ENCODE measurements around the gene PPP1R11. TPM values are rescaled to one million over a fixed set of nuclear protein-coding genes. Genes with fewer than 3 reads are reported as not detected.
"Not testable (repeated sequence)": the region's sequence is repeated elsewhere in the genome, so short reads cannot be mapped to it uniquely, and the experiment has no call there.

Gene PPP1R11

GRCh38 chr6:30118691-30119090, 51.7 kb downstream of the PPP1R11 start:
- not testable (repeated sequence) for H3K79me2 ChIP-seq (ENCODE audit: control insufficient read depth, insufficient read depth, low read length); H2BK5ac ChIP-seq (ENCODE audit: low read length); H3K4ac ChIP-seq (ENCODE audit: low read depth, low read length); H4K8ac ChIP-seq (ENCODE audit: low read depth, low read length); H3K27ac ChIP-seq (ENCODE audit: low read depth, low read length); H3K79me1 ChIP-seq (ENCODE audit: low read length); H2BK120ac ChIP-seq (ENCODE audit: low read depth, low read length); H3K4me2 ChIP-seq (ENCODE audit: low read length); H3K4me1 ChIP-seq (ENCODE audit: control insufficient read depth, low read depth, low read length); H2BK15ac ChIP-seq (replicated peaks; ENCODE audit: low read depth); DNase-seq; H3K23ac ChIP-seq (ENCODE audit: low read length); H4K5ac ChIP-seq (ENCODE audit: low read length); H3K56ac ChIP-seq (ENCODE audit: low read length); H3K4me3 ChIP-seq (ENCODE audit: low read length); H3K18ac ChIP-seq (ENCODE audit: low read length); H3K9ac ChIP-seq (ENCODE audit: low read length); H3K36me3 ChIP-seq (ENCODE audit: control insufficient read depth, insufficient read depth, low read length); H3K27me3 ChIP-seq (ENCODE audit: insufficient read depth, low read length, poor library complexity); H2AK5ac ChIP-seq (ENCODE audit: low read length)
- no CpG with 5 or more reads among the region's 5 CpGs for WGBS (ENCODE audit: extremely low coverage, insufficient coverage, low lambda C conversion rate)

Small RNAs within 50 kb of the gene (small RNA-seq; reads per million reads assigned to genes)
- gene RF02218 (ENCODE audit: insufficient read depth) (not detected), gene RF02219 (ENCODE audit: insufficient read depth) (not detected), gene RF02220 (ENCODE audit: insufficient read depth) (not detected)
